Measurements from ENCODE around the gene SANBR. TPM values are rescaled to one million over a fixed set of nuclear protein-coding genes. Genes with fewer than 3 reads are reported as not detected.

Gene SANBR
- total and polyA plus RNA-seq, 2 of the 13 experiments (the other 11 are each of a cell fraction or from before 2014, with no cell fraction given) = 9.8 to 20.9 TPM

- TF ChIP-seq ZNF609 (CRISPR knock-in tag; IDR thresholded peaks at IDR 0.05; ENCODE audit: borderline replicate concordance) (peak; percentile 82), ZNF546 (CRISPR knock-in tag; conservative IDR thresholded peaks at IDR 0.05) (no peak), ZFP37 (CRISPR knock-in tag; IDR thresholded peaks at IDR 0.05; ENCODE audit: borderline replicate concordance) (peak; percentile 92), ZNF83 (CRISPR knock-in tag; IDR thresholded peaks at IDR 0.05; ENCODE audit: borderline replicate concordance) (no peak), ZNF773 (CRISPR knock-in tag; IDR thresholded peaks at IDR 0.05; ENCODE audit: borderline replicate concordance) (no peak), RELA (CRISPR knock-in tag; IDR thresholded peaks at IDR 0.05) (no peak), ZNF414 (CRISPR knock-in tag; IDR thresholded peaks at IDR 0.05) (0 out of 2 replicates have a peak, but pooled peaks have one; percentile 17), MTA1 (CRISPR knock-in tag; IDR thresholded peaks at IDR 0.05; ENCODE audit: borderline replicate concordance) (peak; percentile 37), FOXP1 (IDR thresholded peaks at IDR 0.05) (no peak), FOXP1 (CRISPR knock-in tag; IDR thresholded peaks at IDR 0.05) (peak; percentile 86), STAG1 (CRISPR knock-in tag; IDR thresholded peaks at IDR 0.05) (no peak; the same call in 1 of the 2 replicates), MIER2 (CRISPR knock-in tag; IDR thresholded peaks at IDR 0.05) (0 out of 2 replicates have a peak, but pooled peaks have one; percentile 70), ZNF652 (CRISPR knock-in tag; IDR thresholded peaks at IDR 0.05; ENCODE audit: borderline replicate concordance, low read depth) (peak; percentile 86), ZNF143 (CRISPR knock-in tag; IDR thresholded peaks at IDR 0.05) (peak; percentile 45; the same call in 1 of the 2 replicates), HNF1B (CRISPR knock-in tag; IDR thresholded peaks at IDR 0.05) (peak; percentile 80; the same call in 1 of the 2 replicates), ZNF441 (CRISPR knock-in tag; IDR thresholded peaks at IDR 0.05; ENCODE audit: borderline replicate concordance) (peak; percentile 79), FOXM1 (CRISPR knock-in tag; IDR thresholded peaks at IDR 0.05) (no peak)
- TF ChIP-seq, protein P1, sequence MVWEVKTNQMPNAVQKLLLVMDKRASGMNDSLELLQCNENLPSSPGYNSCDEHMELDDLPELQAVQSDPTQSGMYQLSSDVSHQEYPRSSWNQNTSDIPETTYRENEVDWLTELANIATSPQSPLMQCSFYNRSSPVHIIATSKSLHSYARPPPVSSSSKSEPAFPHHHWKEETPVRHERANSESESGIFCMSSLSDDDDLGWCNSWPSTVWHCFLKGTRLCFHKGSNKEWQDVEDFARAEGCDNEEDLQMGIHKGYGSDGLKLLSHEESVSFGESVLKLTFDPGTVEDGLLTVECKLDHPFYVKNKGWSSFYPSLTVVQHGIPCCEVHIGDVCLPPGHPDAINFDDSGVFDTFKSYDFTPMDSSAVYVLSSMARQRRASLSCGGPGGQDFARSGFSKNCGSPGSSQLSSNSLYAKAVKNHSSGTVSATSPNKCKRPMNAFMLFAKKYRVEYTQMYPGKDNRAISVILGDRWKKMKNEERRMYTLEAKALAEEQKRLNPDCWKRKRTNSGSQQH (CRISPR knock-in tag; IDR thresholded peaks at IDR 0.05; ENCODE audit: low read depth) = peak; percentile 44; the same call in 1 of the 2 replicates
- TF ChIP-seq, protein P2, sequence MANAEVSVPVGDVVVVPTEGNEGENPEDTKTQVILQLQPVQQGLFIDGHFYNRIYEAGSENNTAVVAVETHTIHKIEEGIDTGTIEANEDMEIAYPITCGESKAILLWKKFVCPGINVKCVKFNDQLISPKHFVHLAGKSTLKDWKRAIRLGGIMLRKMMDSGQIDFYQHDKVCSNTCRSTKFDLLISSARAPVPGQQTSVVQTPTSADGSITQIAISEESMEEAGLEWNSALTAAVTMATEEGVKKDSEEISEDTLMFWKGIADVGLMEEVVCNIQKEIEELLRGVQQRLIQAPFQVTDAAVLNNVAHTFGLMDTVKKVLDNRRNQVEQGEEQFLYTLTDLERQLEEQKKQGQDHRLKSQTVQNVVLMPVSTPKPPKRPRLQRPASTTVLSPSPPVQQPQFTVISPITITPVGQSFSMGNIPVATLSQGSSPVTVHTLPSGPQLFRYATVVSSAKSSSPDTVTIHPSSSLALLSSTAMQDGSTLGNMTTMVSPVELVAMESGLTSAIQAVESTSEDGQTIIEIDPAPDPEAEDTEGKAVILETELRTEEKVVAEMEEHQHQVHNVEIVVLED (CRISPR knock-in tag; IDR thresholded peaks at IDR 0.05; ENCODE audit: borderline replicate concordance) = peak; percentile 95
Observed at GRCh38 chr2:61017556-61018317, 47.9 kb upstream of the SANBR start, which contains the start of the genes PEX13 and PUS10 (continued).
